GM21619 (cell line): ENCODE measurements around the gene TFEC.
"Not testable (repeated sequence)": the region's sequence is repeated elsewhere in the genome, so short reads cannot be mapped to it uniquely, and the experiment has no call there.

Source experiments
- ATAC-seq: cut with Tn5 transposase; IDR thresholded peaks from one replicate; pipeline ENCODE4 v1.9.1; 2021; ENCODE audit not compliant: unreplicated experiment

Gene TFEC

GRCh38 chr7:115932880-115933279, 97.7 kb downstream of the TFEC start:
- ATAC-seq, result no peak

GRCh38 chr7:115930184-115930583, 100.4 kb downstream of the TFEC start:
- ATAC-seq, result not testable (repeated sequence)

- ATAC-seq, result not testable (repeated sequence)
Observed at GRCh38 chr7:115929736-115930135, 100.8 kb downstream of the TFEC start.

- ATAC-seq, result no peak
Observed at GRCh38 chr7:115924411-115924810, 106.2 kb downstream of the TFEC start.

GRCh38 chr7:115920367-115920766, 110.2 kb downstream of the TFEC start:
- ATAC-seq, result no peak

GRCh38 chr7:115914951-115915350, 115.6 kb downstream of the TFEC start:
- no peak for ATAC-seq

- ATAC-seq, result no peak
Observed at GRCh38 chr7:115911465-115911864, 119.1 kb downstream of the TFEC start.

- ATAC-seq, result peak; percentile 68
Observed at GRCh38 chr7:115910541-115911164, 119.9 kb downstream of the TFEC start.

- ATAC-seq, result no peak
Observed at GRCh38 chr7:115906731-115907130, 123.8 kb downstream of the TFEC start.

- ATAC-seq, result no peak
Observed at GRCh38 chr7:115889669-115889984, 140.9 kb downstream of the TFEC start.

- no peak for ATAC-seq
Observed at GRCh38 chr7:115888981-115889668, 141.4 kb downstream of the TFEC start.

GRCh38 chr7:115885550-115885949, 145.0 kb downstream of the TFEC start:
- ATAC-seq, result no peak
